Measurements from ENCODE around the gene FAM168A.

DNA sequence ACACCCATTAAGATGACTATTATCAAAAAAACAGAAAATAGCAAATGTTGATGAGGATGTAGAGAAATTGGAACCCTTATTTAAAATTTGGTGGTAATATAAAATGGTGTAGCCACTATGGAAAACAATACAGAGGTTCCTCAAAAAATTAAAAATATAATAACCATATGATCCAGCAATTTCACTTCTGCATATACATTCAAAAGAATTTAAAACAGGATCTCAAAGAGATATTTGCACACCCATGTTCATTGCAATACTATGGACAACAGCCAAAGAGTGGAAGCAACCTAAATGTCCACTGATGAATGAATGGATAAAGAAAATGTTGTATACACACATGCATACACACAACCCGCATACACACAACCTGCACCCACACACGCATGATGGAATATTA is 102.2 kb downstream of the FAM168A start:
- TF ChIP-seq, protein P1, sequence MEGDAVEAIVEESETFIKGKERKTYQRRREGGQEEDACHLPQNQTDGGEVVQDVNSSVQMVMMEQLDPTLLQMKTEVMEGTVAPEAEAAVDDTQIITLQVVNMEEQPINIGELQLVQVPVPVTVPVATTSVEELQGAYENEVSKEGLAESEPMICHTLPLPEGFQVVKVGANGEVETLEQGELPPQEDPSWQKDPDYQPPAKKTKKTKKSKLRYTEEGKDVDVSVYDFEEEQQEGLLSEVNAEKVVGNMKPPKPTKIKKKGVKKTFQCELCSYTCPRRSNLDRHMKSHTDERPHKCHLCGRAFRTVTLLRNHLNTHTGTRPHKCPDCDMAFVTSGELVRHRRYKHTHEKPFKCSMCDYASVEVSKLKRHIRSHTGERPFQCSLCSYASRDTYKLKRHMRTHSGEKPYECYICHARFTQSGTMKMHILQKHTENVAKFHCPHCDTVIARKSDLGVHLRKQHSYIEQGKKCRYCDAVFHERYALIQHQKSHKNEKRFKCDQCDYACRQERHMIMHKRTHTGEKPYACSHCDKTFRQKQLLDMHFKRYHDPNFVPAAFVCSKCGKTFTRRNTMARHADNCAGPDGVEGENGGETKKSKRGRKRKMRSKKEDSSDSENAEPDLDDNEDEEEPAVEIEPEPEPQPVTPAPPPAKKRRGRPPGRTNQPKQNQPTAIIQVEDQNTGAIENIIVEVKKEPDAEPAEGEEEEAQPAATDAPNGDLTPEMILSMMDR (IDR thresholded peaks at IDR 0.05): no peak
- no peak for TF ChIP-seq POLR2A (IDR thresholded peaks at IDR 0.05)

Data from lower leg skin (tissue), 3 donors.